ENCODE data around the gene CPLX1.
"Not testable (repeated sequence)": the region's sequence is repeated elsewhere in the genome, so short reads cannot be mapped to it uniquely, and the experiment has no call there.

CPLX1 gene

DNA sequence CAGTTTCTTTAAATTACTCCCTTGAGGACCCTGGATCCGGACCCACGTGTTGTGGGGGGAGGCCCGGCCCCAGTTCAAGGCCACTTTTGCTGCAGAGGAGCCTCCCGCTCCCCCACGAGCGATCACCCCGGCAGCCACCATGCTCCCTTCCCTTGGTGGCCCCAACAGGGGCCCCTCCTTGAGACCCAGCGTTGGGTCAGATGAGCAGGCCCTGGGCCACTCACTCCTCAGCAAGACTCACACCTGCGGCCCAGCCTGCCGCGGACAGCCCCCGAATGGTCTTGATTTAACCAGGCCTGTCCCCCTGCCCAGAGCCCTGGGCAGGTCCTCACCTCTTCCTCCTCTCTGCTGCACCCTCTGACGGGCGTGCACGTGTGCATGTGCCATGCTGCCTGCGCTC lies 4.3 kb downstream of the CPLX1 start:
- in situ Hi-C loops (cut with MboI; ENCODE audit: low sequenced_read_pairs), result no loop called here

DNA sequence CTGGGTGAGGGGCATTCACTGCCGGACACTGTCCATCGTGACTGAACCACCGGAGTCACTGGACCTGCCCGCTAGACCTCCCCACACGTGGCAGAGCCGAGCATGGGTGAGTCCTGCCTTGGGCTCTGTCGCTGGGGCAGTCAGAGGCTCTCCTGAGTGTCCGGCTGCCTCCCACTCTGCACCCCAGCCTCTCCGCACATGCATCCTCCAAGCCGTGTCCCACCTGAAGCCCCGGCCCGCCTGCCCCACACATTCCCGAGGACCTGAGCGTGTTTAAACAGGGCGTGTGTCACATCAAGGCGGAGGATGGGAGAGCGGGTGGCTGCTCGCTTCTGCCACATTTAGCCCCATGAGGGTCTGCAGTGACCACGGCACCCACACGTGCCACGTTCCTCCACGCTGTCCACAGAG lies 4.7 kb downstream of the CPLX1 start:
- in situ Hi-C loops (cut with MboI; ENCODE audit: low sequenced_read_pairs), result no loop called here

DNA sequence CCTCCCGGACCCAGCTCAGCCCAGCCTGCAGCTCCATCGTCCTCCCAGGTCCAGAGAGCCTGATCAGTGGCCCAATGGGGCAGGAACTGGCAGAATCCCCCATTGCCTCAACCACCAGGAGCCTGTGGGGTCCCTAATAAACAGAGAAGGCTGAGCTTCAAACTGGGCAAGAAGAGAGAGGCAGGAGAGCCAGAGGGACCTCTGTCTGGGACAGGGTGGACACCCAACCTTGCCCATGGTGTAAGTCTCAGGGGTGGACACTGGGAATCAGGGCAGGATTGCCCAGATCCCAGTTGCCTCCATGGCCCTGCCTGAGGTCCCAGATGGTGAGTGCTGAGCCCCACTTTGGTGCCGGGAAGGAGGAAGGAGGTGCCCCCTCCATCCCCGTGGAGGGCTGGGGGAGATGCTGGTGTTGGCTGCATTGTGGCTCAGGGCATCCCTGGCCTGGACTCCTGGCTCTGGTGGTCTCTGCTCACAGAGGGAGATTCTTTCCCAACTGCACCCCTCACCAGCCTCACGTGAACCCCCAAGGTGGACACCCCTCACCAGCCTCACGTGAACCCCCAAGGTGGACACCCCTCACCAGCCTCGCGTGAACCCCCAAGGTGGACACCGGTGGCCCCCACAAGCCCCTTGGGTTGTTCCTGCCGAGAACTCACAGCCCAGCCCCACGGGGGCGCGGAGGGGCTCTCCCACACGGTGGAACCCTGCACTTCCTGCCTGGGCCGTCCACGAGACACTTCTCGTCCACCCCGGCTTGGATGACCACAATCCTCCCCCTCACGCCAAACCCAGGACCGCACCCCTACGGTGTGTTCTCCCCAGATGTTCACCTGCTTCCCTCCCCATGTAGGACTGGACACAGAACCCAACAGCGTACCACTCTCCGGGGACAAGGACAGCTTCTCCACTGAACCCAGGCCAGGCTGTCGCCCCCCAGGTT lies 5.4 kb downstream of the CPLX1 start:
- in situ Hi-C loops (cut with MboI; ENCODE audit: low sequenced_read_pairs), result no loop called here

DNA sequence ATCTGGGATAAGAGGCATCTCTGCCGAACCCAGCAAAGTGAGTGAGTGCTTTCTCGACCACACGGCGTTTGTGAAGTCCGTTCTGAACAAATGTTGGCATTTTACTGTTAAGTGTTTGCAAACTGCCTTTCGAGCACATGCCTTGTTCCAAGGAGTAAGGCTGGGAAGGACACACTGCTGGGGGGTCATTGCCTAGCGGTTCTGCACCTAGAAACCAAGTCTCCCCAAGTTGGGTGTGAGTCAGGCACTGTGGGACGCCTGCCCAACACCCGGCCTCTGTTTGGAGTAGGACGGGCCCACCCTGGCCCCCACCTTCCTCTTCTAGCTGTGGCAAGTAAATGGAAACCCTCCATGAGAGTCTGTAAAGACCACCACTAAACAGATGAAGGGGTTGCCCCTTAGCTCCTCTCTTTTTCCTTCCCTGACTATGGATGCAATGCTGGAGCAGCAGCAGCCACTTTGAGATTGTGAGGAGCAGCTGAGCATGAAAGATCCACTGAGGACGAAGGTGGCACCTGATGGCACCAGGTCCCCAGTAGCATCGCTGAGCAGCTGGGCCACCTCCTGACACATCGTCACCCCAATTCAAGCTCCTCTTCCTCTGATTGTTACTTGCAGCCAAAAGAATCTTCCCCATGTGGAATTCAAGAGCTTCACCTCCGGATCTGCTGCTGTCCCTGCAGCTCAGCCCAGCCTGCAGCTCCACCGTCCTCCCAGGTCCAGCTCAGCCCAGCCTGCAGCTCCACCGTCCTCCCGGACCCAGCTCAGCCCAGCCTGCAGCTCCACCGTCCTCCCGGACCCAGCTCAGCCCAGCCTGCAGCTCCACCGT lies 6.3 kb downstream of the CPLX1 start:
- in situ Hi-C loops (cut with MboI; ENCODE audit: low sequenced_read_pairs), result no loop called here

DNA sequence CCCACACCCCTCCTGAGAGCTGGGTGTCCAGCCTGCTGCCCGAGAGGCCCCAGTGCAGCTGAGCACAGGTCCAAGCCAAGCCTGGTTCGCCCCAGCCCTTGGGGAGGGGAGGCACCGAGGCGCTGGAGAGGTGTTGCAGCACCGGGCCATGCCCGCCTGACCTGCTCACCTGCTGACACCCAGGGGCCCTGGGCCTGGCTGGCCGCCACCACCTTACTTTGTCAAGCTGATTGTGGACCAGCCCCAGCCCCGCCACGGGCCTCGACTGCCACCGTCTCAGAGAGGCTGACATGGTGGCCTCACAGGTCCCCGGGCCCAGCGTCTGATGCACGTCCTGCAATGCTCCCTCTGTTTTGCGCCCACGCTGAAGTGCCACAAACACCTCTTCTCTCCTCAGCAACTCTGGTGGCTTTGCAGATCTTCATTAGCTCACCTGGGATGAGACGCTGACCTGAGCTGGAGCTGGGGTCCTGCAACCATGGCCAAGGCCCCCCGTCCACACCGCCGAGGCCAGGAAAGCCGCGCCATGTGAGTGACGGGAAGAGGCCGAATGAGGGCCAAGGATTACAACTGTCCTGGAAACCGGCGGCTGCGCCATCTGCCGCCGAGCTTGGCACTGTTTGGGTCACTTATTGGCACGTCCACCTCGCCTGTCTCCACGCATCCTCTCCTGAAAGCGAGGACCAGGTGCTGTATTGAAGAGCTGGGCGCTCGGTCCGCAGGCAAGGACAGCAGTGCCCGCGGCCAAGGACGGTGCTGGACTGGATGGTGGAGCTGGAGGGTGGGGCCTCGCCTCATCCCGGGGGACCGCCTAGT lies 7.6 kb downstream of the CPLX1 start:
- in situ Hi-C loops (cut with MboI; ENCODE audit: low sequenced_read_pairs), result no loop called here

DNA sequence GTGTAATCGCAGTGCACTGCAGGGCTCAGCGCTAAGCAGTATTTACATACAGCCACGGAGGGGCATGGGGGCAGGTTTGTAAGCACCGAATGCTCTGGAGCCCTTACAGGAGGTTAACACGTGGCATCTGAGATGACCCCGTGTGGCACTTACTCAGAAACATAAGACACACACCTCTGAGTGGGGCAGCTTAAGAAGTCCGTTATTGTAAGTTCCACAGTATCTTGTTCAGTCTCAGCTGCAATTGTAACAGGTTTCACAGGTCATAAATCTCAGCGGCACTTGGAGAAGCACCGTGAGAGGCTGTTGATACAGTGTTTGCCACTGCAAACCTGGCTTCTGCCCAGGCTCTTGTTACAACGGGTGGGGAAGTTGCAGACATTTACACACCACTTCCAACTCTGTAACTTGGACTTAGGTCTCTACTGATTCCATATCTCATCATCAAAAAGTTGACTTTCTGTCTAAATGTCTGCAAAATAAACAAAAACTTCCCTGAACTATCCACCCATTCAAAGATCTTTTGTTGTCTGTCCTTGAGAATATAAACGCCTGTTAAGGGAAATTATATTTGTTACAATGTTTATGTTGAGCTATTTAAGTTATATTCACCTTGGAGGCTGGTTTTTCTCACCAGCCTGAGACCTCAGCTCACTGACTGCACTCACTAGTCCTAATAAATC lies 10.3 kb downstream of the CPLX1 start:
- in situ Hi-C loops (cut with MboI; ENCODE audit: low sequenced_read_pairs), result no loop called here

DNA sequence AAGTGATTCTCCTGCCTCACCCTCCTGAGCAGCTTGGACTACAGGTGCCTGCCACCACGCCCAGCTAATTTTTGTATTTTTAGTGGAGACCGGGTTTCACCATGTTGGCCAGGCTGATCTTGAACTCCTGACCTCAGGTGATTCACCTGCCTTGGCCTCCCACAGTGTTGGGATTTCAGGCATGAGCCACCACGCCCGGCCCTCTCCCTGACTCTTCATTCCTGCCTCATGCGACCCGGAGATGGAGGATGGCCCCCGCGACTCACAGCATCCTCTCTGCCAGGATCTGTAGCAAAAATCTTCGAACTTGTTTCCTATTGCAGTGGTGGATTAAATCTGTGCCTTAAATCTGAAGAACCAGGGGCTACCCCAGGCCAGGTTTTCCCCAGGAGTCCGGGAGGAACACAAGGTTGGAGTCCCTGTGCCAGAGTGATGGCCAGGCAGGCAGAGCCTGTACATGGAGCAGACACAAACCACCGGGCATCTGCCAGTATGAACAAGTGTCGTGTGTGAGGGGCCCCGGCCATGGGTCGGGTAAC lies 11.5 kb downstream of the CPLX1 start:
- in situ Hi-C loops (cut with MboI; ENCODE audit: low sequenced_read_pairs), result no loop called here

DNA sequence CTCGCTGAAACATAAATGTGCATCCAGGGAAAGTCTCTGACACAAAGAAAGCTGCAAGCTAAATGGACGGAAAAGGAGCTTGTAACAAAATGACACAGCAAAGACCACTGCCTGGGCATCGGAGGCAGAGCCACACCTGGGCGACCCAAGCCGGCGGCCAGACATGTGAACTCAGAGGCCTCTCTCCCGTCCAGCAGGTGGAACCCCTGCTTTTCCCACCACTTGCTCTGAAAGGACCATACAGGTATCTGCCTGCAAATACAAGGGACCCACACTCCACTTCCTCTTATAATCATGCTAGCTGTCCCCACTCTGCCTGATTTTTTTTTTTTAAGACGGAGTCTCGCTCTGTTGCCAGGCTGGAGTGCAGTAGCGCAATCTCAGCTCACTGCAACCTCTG lies 12.0 kb downstream of the CPLX1 start:
- in situ Hi-C loops (cut with MboI; ENCODE audit: low sequenced_read_pairs), result no loop called here

DNA sequence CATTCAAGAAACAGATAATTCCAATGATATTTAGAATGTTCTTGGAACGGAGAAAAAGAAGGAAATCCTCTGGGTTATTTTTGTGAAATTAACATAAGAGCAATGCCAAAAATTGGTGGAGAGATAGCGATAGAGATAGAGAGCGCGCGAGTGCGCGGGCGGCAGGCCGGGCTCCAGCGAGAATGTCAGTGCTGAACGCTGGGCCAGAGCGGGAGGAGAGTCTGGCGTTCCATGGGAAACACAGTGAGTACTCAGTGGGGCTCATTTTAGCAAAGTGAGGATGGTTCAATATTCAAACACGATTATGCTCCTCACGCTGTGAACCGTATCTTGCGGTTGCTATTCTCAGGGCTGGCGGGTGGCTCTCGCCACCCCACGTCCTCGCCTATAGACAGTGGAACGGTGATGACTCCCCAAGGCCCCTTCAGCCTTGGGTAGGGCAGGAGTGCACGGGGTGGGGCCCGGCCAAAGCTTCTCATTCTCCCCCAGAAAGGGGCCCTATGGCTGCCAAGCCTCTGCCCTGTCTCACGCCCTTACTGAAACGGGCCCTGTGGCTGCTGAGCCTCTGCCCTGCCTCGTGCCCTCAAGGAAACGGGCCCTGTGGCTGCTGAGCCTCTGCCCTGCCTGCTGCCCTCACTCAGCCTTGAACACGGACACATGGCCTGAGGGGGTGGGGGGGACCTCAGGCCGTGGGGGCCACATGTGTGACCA lies 16.9 kb downstream of the CPLX1 start:
- in situ Hi-C loops (cut with MboI; ENCODE audit: low sequenced_read_pairs), result no loop called here

DNA sequence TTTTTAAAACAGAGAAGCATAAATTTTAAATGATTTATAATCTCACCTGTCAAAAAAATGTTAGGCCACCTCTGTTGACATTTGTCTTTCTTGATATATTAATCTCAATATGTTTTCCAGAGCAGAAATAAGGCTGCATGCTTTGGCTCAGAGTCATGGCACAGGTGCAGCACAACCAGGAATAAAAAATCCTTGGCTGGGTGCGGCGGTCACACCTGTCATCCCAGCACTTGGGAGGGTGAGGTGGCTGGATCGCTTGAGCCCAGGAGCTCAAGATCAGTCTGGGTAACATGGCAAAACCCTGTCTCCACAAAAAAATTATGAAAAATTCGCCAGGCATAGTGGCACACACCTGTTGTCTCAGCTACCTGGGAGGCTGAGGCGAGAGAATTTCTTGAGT lies 18.1 kb downstream of the CPLX1 start:
- in situ Hi-C loops (cut with MboI; ENCODE audit: low sequenced_read_pairs), result no loop called here

DNA sequence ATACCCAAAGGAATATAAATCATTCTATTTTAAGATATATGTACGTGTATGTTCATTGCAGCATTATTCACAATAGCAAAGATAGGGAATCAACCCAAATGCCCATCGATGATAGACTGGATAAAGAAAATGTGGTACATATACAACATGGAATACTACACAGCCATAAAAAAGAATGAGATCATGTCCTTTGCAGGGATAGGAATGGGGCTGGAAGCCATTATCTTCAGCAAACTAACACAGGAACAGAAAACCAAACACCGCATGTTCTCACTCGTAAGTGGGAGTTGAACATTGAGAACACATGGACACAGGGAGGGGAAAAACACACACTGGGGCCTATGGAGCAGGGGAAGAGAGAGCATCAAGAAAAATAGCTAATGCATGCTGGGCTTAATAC lies 18.9 kb downstream of the CPLX1 start:
- in situ Hi-C loops (cut with MboI; ENCODE audit: low sequenced_read_pairs), result not testable (repeated sequence)

DNA sequence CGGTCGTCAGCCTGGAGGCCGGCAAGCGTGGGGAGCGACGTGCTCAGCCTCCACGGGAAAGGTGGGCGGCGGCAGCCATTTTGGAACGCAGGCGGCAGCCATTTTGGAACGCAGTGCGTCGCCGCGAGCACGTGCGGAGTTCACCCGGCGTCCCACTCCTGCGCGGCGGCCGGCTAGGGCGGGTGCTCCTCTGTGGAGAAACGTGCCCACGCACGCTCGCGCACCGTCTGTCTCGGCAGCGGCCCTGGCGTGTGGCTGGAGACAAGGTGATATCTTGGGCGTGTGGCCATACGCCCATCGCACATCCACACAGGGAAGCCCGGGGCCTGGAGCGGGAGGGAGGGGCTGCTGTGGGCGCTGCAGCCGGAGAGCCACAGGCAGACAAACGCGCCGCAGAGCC lies 21.1 kb downstream of the CPLX1 start:
- in situ Hi-C loops (cut with MboI; ENCODE audit: low sequenced_read_pairs), result no loop called here

DNA sequence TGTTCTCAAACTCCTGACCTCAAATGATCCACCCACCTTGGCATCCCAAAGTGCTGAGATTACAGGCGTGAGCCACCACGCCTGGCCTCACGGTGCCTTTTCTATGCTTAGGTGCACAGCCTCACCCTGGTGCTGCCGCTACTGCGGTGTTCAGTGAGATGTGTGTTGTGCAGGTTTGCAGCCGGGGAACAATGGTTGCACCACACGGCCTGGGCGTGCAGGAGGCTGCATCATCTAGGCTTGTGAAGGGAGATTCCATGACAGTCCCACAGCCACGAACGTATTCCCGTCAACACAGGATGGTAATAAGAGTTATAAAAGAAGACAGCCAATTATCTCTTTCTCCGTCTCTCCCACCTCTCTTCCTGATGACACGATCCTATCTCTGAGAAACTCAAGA lies 22.0 kb downstream of the CPLX1 start:
- in situ Hi-C loops (cut with MboI; ENCODE audit: low sequenced_read_pairs), result no loop called here

DNA sequence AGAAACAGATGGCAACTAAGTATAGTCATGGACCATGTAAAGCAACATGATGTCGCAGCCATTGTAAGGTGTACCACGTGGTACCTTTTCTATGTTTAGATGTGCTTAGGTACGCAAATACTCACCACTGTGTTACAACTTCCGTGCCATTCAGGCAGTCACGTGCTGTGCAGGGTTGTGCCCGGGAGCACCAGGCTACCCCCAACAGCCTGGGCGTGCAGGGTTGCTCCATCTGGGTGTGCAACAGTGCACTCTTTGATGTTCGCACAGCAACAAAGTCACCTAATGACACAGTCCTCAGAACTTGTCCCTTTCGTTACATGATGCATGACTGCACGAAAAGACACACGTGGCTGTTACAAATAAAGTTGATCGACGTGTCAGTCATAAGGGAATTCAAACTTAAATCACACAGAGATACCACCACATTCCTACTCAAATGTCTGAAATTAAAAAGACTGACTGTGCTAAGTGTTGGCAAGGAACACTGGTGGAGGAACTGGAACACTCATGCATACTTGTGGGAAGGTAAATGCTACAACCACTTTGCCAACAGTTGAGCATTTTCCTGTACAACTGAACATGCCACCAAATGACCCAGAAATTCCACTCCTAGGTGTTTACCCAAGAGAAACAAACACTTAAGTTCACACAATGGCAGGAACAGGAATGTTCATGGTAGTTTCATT lies 24.3 kb downstream of the CPLX1 start:
- in situ Hi-C loops (cut with MboI; ENCODE audit: low sequenced_read_pairs), result no loop called here

DNA sequence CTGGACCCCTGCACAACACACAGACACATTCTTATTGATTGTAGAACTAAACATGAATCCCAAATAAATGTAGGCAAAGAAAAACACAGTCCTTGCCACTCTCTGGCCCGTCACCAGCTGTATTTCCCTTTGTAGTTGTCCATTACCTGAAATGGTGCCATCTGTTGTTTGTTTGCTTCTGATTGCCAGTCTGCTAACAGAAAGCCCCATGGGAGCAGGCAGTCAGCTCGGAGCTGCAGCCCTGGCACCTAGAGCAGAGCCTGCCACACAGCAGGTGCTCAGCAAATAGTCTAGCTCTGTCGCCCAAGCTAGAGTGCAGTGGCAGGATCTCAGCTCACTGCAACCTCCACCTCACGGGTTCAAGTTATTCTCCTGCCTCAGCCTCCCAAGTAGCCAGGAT lies 28.9 kb downstream of the CPLX1 start:
- in situ Hi-C loops (cut with MboI; ENCODE audit: low sequenced_read_pairs), result no loop called here

DNA sequence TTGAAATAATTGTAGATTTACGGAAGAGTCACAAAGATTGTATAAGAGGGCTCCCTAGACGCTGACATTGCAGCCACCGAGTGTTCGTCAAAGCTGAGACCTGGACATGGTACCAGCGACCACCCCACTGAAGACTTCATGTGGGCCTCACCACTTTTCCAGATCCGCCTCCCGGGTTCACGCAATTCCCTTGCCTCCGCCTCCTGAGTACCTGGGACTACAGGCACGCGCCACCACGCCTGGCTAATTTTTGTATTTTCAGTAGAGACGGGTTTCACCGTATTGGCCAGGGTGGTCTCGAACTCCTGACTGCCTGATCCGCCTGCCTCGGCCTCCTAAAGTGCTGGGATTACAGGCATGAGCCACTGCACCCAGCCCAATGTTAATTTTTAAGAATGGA lies 29.7 kb downstream of the CPLX1 start:
- in situ Hi-C loops (cut with MboI; ENCODE audit: low sequenced_read_pairs), result no loop called here

DNA sequence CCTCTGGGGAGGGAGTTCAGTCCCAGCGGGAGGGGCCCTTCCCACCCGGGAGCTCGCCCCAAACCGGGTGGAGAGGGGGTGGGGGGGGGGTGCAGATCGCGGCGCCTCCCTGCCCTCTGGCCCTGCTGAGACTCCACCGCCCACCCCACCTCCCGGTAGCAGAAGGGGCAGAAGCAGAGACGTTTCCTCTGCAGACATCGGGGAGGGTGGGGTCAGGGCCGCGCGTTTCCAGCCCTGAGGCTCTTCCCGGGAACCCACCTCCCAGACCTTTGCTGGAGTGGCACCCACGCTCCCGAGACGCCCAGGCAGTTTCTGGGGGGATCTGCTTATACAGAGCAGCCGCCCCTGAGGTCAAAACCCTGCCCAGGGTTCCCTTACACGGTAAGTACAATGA lies 30.2 kb downstream of the CPLX1 start:
- in situ Hi-C loops (cut with MboI; ENCODE audit: low sequenced_read_pairs), result no loop called here

DNA sequence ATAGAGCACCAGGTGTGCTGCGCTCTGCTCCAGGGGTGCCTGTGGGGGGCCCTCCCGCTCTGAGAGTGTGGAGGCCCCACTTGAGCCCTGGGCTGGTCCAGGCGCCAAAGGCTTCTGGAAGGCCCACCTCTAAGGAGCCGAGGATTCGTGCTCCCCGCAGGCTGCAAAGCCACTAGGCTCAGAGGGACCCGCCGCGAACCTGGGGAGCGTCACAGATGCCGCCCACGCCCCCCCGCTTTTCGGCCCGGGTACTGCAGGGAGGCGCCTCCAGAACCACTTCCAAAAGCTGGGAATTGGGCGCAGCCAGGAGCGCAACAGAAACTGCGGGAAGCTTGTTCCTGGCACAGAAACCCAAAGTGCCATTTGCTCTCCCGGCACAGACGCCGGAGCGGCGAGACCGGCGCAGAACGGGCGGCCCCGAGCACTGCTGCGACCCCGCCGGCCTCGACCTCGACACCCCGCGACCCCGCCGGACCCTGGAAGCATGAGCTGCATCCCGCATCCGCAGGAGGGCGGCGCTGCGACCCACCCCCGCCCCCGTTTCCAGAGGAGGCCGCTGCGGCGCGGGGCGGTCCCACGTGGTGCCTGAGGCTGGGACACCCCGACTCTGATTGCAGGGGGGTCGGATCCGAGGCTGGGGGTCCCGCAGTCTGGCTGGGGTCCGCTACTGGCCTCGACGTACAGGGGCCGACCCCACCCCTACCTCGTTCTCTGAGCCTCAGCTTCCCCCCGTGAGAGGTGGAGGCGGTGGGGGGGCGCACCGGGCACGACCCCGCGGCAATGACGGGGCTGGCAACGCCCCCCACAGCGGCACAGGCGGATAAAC lies 30.8 kb downstream of the CPLX1 start:
- in situ Hi-C loops (cut with MboI; ENCODE audit: low sequenced_read_pairs), result no loop called here
